ENCODE measurements around the gene MACROD2.

The MACROD2 gene

GRCh38 chr20:14609328-14610221 lies 614.3 kb downstream of the MACROD2 start:
- no peak for DNase-seq

- DNase-seq, result no peak
Measured at GRCh38 chr20:14611479-14611878, 616.2 kb downstream of the MACROD2 start.

DNA sequence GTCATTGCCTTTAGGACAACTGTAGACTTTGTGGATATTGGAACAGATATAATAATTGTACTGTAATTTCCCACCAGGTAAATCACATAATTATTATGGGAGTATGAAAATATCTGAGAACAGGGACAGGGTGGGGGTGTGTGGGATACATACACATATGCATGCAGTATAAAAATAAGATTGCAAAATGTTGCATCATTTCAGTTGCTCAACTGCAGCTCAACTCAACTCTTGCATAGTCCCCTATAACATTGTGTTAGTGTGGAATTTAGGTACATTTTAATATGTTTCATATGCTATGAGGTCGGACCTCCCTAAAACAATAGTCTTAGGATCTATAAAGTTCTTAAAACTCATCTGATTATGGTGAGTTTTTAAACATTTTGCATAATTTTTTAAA lies 617.1 kb downstream of the MACROD2 start:
- DNase-seq, result no peak

DNA sequence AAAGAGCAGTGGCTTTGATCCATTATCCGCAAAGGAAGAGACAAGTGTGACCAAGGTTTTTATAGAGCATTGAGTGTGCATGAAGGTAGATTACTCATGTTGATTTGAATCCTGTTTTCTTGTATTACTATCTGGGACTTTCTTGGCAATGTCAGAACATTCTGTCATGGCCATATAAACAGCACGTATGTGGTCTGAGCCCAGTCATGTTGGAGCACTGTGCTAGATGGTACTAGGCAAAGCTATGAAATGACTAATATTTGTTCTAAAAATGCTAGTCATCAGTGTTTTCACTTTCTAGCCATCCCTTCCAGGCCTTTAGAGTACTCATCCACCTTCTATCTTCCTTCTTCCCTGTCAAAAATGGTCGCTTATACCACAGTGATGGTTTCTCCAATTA lies 620.7 kb downstream of the MACROD2 start:
- DNase-seq, result no peak

DNA sequence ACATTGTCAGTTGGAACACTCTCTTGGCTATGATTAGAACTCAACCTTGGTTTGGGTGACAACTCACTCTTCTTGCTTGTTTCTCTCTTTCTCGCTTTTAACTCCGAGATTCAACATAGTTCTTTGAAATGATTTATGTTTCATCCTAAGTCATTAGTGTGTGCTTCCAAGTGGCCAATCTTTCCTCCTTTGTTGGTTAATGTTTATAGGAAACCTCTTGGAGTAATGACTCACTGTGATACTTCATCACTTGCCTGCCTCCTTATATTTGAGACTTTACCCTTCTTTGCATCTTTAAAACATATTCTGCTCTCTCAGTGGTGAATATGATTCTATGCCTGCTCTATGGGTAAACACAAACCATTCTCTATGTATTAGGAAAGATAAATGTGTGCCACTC lies 621.8 kb downstream of the MACROD2 start:
- DNase-seq, result no peak

GRCh38 chr20:14619411-14619810 lies 624.1 kb downstream of the MACROD2 start:
- DNase-seq, result no peak

DNA sequence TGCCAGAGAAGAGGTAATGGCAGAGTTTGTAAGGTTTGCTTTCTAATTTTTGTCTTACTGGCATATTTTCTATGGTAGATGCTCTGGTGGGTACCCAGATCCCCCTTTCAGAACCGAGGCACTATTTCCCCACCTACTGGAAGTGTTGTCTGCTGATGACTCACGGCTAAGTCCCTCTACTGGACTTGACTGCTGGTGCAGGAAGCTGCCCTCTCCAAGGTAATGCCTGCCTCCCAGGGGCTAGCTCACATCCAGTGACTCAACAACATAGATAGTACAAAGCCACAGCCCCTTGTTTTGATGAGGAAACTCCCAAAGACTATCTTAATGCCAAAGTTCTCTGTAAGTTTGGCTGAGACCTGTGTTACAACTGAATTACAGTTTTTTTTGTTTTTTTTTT lies 627.5 kb downstream of the MACROD2 start:
- DNase-seq, result no peak

DNA sequence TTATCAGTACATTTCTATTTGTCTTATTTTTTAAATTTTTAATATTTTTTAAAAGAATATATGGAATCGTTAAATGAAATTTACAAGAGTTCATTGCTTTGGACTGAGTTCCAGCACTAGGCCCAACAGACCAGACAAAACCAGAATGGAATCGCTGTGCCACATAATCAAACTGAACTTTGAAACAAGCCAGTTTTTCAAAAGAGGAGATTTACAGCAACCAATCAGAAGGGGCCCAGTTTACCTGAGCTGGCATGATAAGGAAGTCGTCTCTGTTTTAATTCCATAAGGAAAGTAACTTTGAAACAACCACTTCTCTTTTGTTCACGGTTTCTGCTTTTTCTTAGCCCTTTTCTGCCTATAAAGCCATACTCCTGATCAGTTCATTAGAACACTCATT lies 635.7 kb downstream of the MACROD2 start:
- DNase-seq, result no peak

DNA sequence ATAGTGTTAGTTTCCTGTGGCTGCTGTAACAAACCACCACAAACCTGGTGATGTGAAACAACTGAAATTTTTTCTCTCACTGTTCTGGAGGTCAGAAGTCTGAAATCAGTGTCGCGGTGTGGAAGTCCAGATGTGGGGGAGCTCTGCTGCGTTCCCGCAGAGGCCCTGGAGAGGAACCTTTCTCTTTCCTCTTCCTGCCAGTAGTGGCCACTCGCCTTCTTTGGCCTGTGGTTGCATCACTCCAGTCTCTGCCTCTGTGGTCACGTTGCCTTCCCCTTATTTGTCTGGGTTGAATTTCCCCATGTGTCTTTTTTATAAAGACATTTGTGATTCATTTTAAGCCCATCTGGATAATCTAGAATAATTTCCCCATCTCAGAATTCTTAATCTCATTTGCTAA lies 637.6 kb downstream of the MACROD2 start:
- no peak for DNase-seq

GRCh38 chr20:14633507-14633906 lies 638.2 kb downstream of the MACROD2 start:
- no peak for DNase-seq

DNA sequence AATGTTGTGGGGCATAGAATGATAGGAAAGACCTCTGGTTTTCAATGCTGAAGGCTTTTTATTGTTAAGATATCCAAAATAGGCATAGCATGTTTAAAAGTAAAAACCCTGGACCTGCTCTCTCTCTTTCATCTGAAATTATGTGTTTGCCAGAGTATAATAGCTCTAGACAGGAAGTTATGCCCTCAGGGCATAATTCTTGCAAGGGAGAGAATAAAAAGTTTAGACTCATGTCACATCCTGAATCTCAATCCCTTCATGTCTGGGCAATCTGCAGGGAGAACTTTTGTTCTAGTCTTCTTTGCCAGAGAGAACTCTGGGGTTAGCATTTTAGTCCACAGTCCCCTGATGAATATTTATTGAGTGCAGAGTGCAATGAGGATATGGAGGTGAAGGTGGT lies 639.3 kb downstream of the MACROD2 start:
- DNase-seq, result no peak

DNA sequence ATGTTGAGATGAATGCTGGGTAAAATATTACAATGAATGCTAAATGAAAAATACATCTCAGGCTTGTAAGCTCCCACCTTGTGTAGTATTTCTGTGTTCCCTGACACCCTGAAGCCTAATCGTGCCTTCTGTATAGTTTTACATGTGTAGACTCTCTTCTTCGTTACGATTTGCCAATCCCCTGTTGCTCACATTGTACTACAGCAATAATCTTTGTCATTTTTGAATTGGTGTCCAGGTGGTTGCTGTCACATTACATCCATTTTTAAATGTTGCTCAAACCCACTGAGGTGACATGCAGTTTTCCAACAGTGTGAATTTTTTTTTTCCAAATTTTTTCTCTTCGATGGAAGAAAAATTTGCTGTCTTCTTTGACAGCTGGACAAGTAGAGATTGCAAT lies 642.1 kb downstream of the MACROD2 start:
- no peak for DNase-seq

DNA sequence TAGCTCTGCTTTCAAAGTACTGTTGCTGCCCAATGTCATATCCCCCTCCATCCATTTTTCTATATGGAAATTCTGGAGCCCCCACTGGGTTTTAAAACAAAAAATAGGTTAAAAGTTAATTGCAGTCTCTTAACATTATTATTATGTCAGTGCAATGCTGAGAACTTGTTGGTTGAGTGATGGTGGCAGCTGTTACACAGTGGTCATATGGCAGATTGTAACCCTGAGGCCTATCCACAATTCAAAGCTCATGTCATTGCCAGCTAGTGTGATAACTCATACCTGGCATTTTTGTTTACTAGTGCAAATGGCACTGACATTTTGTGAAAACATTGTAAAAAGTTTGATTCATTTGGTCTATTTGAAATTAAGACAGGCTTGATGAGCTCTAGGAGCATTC lies 647.8 kb downstream of the MACROD2 start:
- no peak for DNase-seq

DNA sequence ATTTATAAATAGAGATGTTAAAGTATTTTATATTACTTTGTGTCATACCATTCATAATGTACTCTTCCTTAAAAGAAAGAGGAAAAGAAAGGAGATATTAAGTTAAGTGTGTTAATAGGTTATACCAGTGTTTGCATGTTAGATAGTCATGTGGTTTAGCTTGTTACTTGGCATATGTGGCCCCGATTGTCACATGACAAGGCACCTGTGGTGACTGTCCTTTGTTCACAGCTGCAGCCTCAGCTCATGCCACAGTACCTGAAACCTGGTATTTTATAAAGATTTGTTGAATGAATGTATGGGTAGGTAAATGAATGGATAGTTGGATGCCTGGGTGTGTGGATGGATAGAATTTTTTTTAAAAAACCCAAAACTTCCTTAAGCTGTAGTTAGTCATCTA lies 648.2 kb downstream of the MACROD2 start:
- no peak for DNase-seq

GRCh38 chr20:14644306-14645097 lies 649.2 kb downstream of the MACROD2 start:
- DNase-seq, result no peak

- no peak for DNase-seq
Measured at GRCh38 chr20:14647016-14647415, 651.7 kb downstream of the MACROD2 start.

GRCh38 chr20:14649662-14650061 lies 654.3 kb downstream of the MACROD2 start:
- DNase-seq, result no peak

GRCh38 chr20:14657266-14658005 lies 662.1 kb downstream of the MACROD2 start:
- DNase-seq, result no peak

- DNase-seq, result no peak
Measured at GRCh38 chr20:14664101-14664500, 668.8 kb downstream of the MACROD2 start.

- DNase-seq, result no peak
Measured at GRCh38 chr20:14666696-14667095, 671.4 kb downstream of the MACROD2 start.

DNA sequence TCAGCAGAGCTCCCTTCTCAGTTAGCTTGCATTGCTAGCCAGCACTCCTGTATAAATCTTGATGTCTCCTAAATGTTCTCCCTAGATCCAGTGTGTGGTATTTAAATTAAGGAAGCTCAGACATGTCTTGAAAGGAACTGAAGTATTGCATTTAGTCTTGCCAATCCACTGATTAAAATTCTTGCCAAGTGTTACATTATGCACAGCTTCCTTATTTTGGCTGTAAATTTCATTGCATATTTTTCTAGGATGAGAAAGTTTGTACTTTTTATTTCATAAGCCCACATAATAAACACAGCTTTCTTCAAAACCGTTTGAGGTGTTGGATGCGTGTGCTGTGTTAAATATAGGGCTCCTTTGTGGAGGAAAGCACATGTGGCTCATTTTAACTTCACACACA lies 671.9 kb downstream of the MACROD2 start:
- DNase-seq, result no peak

- DNase-seq, result no peak
Measured at GRCh38 chr20:14672066-14672465, 676.8 kb downstream of the MACROD2 start.

- DNase-seq, result no peak
Measured at GRCh38 chr20:14673164-14673563, 677.8 kb downstream of the MACROD2 start.

DNA sequence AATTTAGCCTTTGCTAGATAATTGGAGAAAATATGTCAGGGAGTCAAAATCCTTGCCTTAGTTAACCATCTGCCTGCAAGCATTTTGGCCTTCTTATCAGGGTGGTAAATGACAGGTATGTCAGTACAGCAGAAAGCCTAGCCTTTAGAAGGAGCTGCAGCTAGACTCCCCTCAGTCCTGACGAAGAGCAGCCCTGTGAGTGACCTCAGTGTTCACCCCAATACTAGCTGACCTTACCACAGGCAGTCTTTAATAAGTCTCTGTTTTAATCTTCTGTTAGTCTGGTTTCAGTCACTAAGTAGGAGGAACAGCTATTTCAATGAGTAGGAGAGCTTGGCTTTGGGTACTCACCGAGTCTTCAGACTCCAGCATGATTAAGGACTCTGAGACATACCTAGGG lies 682.1 kb downstream of the MACROD2 start:
- DNase-seq, result no peak
